ENCODE data around the gene SLX4IP. TPM values are rescaled to one million over a fixed set of nuclear protein-coding genes. Genes with fewer than 3 reads are reported as not detected.
A peak's percentile ranks its signal among the peaks of the same experiment; 100 is the strongest.

Gene SLX4IP
- total RNA-seq, 1 experiment from 2014 or later: 5.4 TPM

DNA sequence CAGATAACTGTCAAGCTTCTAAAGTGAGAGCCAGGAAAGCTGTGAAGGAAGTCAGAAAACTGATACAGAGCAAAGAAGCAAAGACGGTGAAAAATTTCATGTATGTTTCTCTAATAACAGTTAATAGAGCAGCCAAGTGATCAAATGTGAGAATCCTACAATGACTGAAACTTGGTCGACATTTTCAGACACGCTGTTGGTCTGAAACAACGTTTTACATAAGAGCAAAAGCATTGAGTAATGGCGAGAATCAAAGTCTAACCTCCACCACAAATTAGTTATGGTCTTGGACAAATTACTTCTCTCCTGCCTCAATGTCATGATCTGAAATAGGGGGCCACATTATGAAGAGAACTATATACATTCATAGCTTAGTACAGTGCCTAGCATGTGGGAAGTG is 4.4 kb upstream of the SLX4IP start:
- CTCF ChIA-PET: no interaction called here
- H3K27ac Mint-ChIP-seq (ENCODE audit: unreplicated experiment): no peak overlapping the region
- no TSS peak for BruUV-seq (replicated peaks)
- TF ChIP-seq, protein P1, sequence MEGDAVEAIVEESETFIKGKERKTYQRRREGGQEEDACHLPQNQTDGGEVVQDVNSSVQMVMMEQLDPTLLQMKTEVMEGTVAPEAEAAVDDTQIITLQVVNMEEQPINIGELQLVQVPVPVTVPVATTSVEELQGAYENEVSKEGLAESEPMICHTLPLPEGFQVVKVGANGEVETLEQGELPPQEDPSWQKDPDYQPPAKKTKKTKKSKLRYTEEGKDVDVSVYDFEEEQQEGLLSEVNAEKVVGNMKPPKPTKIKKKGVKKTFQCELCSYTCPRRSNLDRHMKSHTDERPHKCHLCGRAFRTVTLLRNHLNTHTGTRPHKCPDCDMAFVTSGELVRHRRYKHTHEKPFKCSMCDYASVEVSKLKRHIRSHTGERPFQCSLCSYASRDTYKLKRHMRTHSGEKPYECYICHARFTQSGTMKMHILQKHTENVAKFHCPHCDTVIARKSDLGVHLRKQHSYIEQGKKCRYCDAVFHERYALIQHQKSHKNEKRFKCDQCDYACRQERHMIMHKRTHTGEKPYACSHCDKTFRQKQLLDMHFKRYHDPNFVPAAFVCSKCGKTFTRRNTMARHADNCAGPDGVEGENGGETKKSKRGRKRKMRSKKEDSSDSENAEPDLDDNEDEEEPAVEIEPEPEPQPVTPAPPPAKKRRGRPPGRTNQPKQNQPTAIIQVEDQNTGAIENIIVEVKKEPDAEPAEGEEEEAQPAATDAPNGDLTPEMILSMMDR (IDR thresholded peaks at IDR 0.05; ENCODE audit: unreplicated experiment): no peak
- no peaks in the 10 kb centered on the region for H3K9me3 Mint-ChIP-seq (ENCODE audit: low read depth, unreplicated experiment)
- peaks cover 37% of the 10 kb centered on the region for H3K36me3 Mint-ChIP-seq (ENCODE audit: insufficient read depth, unreplicated experiment)
- H3K4me1 Mint-ChIP-seq (ENCODE audit: low read depth, unreplicated experiment): peaks cover 52% of the 10 kb centered on the region
- DNase-seq: no peak
- no peaks in the 10 kb centered on the region for H3K27me3 Mint-ChIP-seq (ENCODE audit: unreplicated experiment)
- H3K4me3 Mint-ChIP-seq (ENCODE audit: low read depth, unreplicated experiment): no peak overlapping the region
- intact Hi-C loops (cut with micrococcal nuclease; ENCODE audit: unreplicated experiment): no loop called here

DNA sequence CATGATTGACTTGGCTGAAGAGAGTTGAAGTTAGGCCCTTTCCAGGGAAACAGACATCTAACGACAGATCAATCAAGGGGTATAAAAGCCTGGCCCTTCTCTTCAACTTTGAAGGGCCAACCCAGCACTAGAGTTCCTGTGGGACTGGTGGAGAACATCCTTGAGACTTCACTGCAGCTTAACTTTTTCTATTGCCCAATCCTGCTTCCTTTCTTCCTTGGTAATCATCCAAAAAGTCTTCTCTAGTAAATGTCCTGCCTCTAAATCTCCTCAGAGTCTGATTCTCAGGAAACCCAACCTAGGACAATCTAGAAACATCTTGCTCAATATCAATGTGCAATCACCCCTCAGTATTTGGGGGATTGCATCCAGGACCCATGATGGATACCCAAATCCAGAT is 3.0 kb upstream of the SLX4IP start:
- DNase-seq: no peak
- H3K36me3 Mint-ChIP-seq (ENCODE audit: insufficient read depth, unreplicated experiment): peaks cover 40% of the 10 kb centered on the region
- BruUV-seq (replicated peaks): no TSS peak
- CTCF ChIA-PET: no interaction called here
- intact Hi-C loops (cut with micrococcal nuclease; ENCODE audit: unreplicated experiment): no loop called here
- TF ChIP-seq, protein P1 (IDR thresholded peaks at IDR 0.05; ENCODE audit: unreplicated experiment): no peak
- H3K27me3 Mint-ChIP-seq (ENCODE audit: unreplicated experiment): no peaks in the 10 kb centered on the region
- H3K27ac Mint-ChIP-seq (ENCODE audit: unreplicated experiment): no peak overlapping the region
- no peak overlapping the region for H3K4me3 Mint-ChIP-seq (ENCODE audit: low read depth, unreplicated experiment)
- no peaks in the 10 kb centered on the region for H3K9me3 Mint-ChIP-seq (ENCODE audit: low read depth, unreplicated experiment)
- H3K4me1 Mint-ChIP-seq (ENCODE audit: low read depth, unreplicated experiment): peaks cover 41% of the 10 kb centered on the region

DNA sequence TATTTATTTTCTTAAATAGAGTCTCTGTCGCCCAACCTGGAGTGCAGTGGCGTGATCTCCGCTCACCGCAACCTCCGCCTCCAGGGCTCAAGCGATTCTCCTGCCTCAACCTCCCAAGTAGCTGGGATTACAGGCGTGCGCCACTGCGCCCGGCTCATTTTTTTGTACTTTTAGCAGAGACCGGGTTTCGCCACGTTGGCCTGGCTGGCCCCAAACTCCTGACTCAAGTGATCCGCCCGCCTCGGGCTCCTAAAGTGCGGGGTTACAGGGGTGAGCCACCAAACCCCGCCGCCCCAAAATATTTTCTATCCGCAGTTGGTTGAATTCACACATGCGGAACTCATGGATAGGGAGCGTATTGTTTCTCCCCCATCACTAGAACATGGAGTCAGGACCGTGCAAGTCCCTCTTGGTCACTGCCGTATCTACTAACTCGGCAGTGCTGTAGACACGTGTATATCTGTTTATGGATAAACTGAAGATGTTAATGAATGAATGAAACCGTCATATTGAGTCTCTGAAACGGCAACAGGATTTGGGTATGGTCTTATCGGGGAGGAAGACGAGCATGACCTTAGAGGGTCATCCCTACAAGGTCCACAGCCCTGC is 2.0 kb upstream of the SLX4IP start:
- intact Hi-C loops (cut with micrococcal nuclease; ENCODE audit: unreplicated experiment): no loop called here
- BruUV-seq (replicated peaks): no TSS peak
- peaks cover 39% of the 10 kb centered on the region for H3K36me3 Mint-ChIP-seq (ENCODE audit: insufficient read depth, unreplicated experiment)
- no peaks in the 10 kb centered on the region for H3K27me3 Mint-ChIP-seq (ENCODE audit: unreplicated experiment)
- CTCF ChIA-PET: interaction anchor here (0.6 to 1.8 kb wide), 2 partner anchors 80 to 455 kb away, joined by 4 to 5 read pairs; no protein-coding TSS in a partner anchor
- peak overlapping the region; percentile 88 for H3K27ac Mint-ChIP-seq (ENCODE audit: unreplicated experiment)
- H3K4me3 Mint-ChIP-seq (ENCODE audit: low read depth, unreplicated experiment): peak overlapping the region; percentile 90
- peaks cover 41% of the 10 kb centered on the region for H3K4me1 Mint-ChIP-seq (ENCODE audit: low read depth, unreplicated experiment)
- TF ChIP-seq, protein P1 (IDR thresholded peaks at IDR 0.05; ENCODE audit: unreplicated experiment): no peak
- no peak for DNase-seq
- no peaks in the 10 kb centered on the region for H3K9me3 Mint-ChIP-seq (ENCODE audit: low read depth, unreplicated experiment)

DNA sequence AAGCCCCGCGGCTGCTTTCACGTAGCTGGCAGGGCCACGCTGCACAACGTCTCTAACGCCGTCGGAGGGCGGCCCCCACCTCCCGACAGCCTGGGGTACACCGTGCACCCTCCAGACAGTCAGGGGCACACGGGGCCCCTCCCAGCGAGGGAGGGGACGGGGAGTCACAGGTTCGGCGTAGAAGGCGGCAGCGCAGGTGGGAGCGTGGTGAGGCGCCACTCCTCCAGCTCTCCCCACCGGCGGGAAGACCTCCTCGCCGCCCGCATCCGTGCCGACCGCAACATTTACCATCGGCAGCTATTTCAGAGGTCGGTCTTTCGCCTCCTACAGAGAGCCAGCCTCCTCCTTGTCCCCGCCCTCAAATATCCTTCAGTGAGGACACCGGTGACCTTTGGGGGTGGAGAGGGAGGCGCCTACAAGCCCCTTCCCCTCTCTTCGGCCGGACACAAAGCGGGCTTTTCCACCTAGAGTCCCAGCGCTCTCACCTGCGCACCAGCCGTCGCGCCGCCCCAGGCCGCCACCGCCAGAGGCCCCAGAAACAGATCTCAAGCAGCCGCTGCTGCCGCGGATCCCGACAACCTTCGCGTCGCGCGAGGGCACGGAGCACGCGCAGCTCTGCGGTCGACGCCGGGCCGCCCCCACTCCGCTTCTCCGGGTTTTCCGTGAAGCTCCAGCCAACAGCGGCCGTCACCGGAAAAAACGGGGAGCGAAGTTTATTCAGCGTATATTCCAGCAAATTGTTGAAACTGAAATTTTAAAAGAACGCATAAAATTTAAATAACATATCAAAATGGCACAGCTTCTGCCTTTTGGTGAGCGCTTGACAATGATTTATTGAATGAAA is 1.3 kb upstream of the SLX4IP start, which contains the start of gene MKKS:
TSS of gene MKKS (minus strand) at position 600 of the 844 bp plus-strand sequence. CDS start 20,708 bp downstream, outside the sequence.
- peaks cover 38% of the 10 kb centered on the region for H3K4me1 Mint-ChIP-seq (ENCODE audit: low read depth, unreplicated experiment)
- peaks cover 39% of the 10 kb centered on the region for H3K36me3 Mint-ChIP-seq (ENCODE audit: insufficient read depth, unreplicated experiment)
- intact Hi-C loops (cut with micrococcal nuclease; ENCODE audit: unreplicated experiment): no loop called here
- DNase-seq: peak; percentile 85
- H3K4me3 Mint-ChIP-seq (ENCODE audit: low read depth, unreplicated experiment): peak within 1 kb of the TSS; percentile 90
- TF ChIP-seq, protein P1 (IDR thresholded peaks at IDR 0.05; ENCODE audit: unreplicated experiment): no peak
- H3K9me3 Mint-ChIP-seq (ENCODE audit: low read depth, unreplicated experiment): no peaks in the 10 kb centered on the region
- BruUV-seq (replicated peaks): TSS peak; percentile 35
- CTCF ChIA-PET: interaction anchor here (0.5 to 1.8 kb wide), 5 partner anchors 80 to 816 kb away, joined by 3 to 5 read pairs (median 4); partner anchors contain the start of gene SNAP25
- H3K27ac Mint-ChIP-seq (ENCODE audit: unreplicated experiment): peak within 1 kb of the TSS; percentile 88
- H3K27me3 Mint-ChIP-seq (ENCODE audit: unreplicated experiment): no peaks in the 10 kb centered on the region
